Fibroblast of lung (primary cell): ENCODE data around the gene PODXL2.

Experiments used
- CTCF ChIP-seq, 2 donors: IDR thresholded peaks in 1 of 2; conservative IDR thresholded peaks in 1 of 2; 1 replicate in 1 of 2; 2 replicates in 1 of 2; pipeline ENCODE4 v1.5.1; 2011 to 2012; ENCODE audit warnings: low read length in 2 of 2, control low read depth in 1 of 2, inconsistent platforms in 1 of 2, low read depth in 1 of 2, mild to moderate bottlenecking in 1 of 2
- EZH2 ChIP-seq: IDR thresholded peaks from 2 replicates; pipeline ENCODE4 v1.5.1; 2012; ENCODE audit warnings: low read length, control low read depth, mild to moderate bottlenecking; ENCODE audit errors: missing control alignments

GRCh38 chr3:127646501-127647046 is 17.6 kb downstream of the PODXL2 start:
- no peak for TF ChIP-seq CTCF (conservative IDR thresholded peaks at IDR 0.05 in 1 of 2, IDR thresholded peaks at IDR 0.05 in 1 of 2; ENCODE audit: low read depth in 1 of 2, low read length in 2 of 2)
- TF ChIP-seq EZH2, result no peak
